ENCODE data around the gene FPR1. TPM values are rescaled to one million over a fixed set of nuclear protein-coding genes. Genes with fewer than 3 reads are reported as not detected.

The FPR1 gene
- total RNA-seq, 2 donors from 2014 or later, result 4.4 to 22.7 TPM

DNA sequence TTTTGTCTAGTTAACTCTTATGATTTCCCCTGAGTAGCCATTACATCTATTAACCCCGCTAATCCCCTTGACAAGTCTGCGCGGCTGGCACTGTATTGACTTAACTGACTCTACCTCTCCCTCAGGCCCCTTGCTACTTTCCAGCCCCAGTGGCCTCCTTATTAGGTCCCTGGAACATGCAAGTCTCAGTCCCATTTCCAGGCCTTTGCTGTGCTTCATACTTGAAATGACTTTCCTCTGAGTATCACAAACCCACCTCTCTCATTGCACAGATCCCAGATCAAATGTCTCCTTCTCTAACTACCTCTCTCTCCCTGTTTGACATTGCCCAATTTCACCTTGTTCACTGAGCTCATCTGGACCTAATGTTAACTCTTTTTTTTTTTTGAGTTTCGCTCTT is 45.4 kb downstream of the FPR1 start:
- no peak overlapping the region for H3K27ac ChIP-seq

DNA sequence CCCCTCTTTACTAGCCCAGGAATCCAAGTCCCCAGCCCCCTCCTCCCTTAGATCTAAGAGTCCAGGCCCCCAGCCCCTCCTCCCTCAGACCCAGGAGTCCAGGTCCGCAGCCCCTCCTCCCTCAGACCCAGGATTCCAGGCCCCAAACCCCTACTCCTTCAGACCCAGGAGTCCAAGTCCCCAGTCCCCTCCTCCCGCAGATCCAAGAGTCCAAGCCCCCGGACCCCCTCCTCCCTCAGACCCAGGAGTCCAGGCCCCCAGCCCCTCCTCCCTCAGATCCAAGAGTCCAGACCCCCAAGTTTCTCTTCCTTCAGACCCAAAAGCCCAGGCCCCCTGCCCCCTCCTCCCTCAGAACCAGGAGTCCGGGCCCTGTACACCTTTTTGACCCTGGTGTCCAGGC is 47.1 kb downstream of the FPR1 start:
- Histone ChIP-seq H3K27ac (peak overlapping the region; percentile 89 to 93), H3K27me3 (no peaks in the 10 kb centered on the region), H3K4me3 (peak overlapping the region; percentile 40 to 55), H3K36me3 (peaks cover 27% of the 10 kb centered on the region), H3K4me1 (peaks cover 0 to 41% of the 10 kb centered on the region in 2 donors), H3K9me3 (no peaks in the 10 kb centered on the region)
- TF ChIP-seq, protein P1, sequence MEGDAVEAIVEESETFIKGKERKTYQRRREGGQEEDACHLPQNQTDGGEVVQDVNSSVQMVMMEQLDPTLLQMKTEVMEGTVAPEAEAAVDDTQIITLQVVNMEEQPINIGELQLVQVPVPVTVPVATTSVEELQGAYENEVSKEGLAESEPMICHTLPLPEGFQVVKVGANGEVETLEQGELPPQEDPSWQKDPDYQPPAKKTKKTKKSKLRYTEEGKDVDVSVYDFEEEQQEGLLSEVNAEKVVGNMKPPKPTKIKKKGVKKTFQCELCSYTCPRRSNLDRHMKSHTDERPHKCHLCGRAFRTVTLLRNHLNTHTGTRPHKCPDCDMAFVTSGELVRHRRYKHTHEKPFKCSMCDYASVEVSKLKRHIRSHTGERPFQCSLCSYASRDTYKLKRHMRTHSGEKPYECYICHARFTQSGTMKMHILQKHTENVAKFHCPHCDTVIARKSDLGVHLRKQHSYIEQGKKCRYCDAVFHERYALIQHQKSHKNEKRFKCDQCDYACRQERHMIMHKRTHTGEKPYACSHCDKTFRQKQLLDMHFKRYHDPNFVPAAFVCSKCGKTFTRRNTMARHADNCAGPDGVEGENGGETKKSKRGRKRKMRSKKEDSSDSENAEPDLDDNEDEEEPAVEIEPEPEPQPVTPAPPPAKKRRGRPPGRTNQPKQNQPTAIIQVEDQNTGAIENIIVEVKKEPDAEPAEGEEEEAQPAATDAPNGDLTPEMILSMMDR (IDR thresholded peaks at IDR 0.05), result no peak
- no peak for DNase-seq (ENCODE audit: low spot score)

More for the DNA sequence above, 45.4 kb downstream of the FPR1 start:
- TF ChIP-seq, protein P1 (IDR thresholded peaks at IDR 0.05), result no peak
- Histone ChIP-seq H3K4me1 (peaks cover 0 to 37% of the 10 kb centered on the region in 2 donors), H3K36me3 (peaks cover 23% of the 10 kb centered on the region), H3K27me3 (no peaks in the 10 kb centered on the region), H3K4me3 (no peak overlapping the region), H3K9me3 (no peaks in the 10 kb centered on the region)
- no peak for DNase-seq (ENCODE audit: low spot score)

DNA sequence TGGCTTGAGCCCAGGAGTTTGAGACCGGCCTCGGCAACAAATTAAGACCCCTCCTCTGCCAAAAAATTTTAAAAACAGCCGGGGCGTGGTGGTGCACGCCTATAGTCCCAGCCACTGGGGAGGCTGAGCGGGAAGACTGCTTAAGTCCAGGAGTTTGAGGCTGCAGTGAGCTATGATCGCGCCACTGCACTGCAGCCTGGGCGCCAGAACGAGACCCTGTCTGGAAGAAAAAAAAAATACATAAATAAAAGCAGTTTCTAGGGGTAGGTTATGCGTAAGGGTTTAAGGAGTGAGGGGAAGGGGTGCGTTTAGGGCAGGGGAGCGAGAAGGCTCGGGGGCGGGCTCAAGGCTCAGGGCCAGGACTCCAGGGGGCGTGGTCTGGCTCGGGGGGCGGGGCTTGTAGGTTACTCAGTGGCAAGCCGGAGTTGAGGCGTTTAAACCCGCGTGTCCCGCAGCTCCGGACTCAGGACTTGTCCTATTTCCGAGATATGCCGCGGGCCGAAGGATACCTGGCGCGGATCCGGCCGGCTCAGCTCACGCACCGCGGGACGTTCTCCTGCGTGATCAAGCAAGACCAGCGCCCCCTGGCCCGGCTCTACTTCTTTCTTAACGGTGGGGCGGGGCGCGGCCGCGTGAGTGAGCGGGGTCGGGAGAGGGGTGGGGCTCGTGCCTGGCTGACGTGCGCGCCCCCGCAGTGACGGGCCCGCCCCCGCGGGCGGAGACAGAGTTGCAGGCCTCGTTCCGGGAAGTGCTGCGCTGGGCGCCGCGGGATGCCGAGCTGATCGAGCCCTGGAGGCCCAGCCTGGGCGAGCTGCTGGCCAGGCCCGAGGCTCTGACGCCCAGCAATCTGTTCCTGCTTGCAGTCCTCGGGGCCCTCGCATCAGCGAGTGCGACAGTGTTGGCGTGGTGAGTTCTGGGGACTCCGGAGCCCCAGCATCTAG is 47.8 kb downstream of the FPR1 start:
- peaks cover 32% of the 10 kb centered on the region for H3K36me3 ChIP-seq
- TF ChIP-seq, protein P1 (IDR thresholded peaks at IDR 0.05), result peak; percentile 21 to 61
- peak; percentile 98 for DNase-seq (ENCODE audit: low spot score)

DNA sequence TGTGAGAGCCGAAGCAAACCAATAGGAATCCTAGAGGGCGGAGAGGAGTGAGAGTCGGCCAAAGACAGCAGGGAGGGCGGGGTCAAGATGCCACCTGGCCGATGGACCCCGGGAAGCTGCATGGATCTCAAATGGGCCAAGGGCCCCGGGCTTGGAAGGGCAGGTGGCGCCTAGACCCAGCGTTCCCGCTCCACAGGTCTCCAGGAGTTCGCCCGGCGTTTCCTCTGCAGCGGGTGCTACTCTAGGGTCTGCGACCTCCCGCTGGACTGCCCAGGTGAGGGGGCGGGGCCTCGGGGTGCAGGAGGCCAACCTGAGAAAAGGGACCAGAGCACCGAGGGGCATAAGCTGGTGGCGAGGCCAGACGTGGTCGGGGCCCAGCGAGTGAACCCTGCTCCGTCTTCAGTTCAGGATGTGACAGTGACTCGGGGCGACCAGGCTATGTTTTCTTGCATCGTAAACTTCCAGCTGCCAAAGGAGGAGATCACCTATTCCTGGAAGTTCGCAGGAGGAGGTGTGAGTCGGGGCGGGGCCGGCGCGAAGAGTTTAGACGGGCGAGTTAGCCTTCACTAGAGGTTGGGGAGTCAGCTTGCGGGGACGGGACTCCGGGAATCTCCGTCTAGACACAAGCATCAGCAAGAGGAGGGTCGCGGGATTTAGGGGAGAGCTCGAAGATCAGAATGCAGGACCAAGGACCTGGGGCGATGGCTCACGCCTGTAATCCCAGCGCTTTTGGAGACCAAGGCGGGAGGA is 48.7 kb downstream of the FPR1 start:
- H3K27me3 ChIP-seq, result no peaks in the 10 kb centered on the region
- H3K27ac ChIP-seq, result peak overlapping the region; percentile 89 to 93
- peaks cover 0 to 41% of the 10 kb centered on the region in 2 donors for H3K4me1 ChIP-seq
- peak overlapping the region in 1 of 2 donors; percentile 55 for H3K4me3 ChIP-seq
- H3K36me3 ChIP-seq, result peaks cover 40% of the 10 kb centered on the region
- TF ChIP-seq, protein P1 (IDR thresholded peaks at IDR 0.05), result no peak
- no peaks in the 10 kb centered on the region for H3K9me3 ChIP-seq
- DNase-seq (ENCODE audit: low spot score), result no peak

More for the DNA sequence above, 47.8 kb downstream of the FPR1 start:
- H3K9me3 ChIP-seq, result no peaks in the 10 kb centered on the region
- H3K27ac ChIP-seq, result peak overlapping the region; percentile 89 to 93
- H3K27me3 ChIP-seq, result no peaks in the 10 kb centered on the region
- peaks cover 0 to 41% of the 10 kb centered on the region in 2 donors for H3K4me1 ChIP-seq
- peak overlapping the region; percentile 40 to 55 for H3K4me3 ChIP-seq

DNA sequence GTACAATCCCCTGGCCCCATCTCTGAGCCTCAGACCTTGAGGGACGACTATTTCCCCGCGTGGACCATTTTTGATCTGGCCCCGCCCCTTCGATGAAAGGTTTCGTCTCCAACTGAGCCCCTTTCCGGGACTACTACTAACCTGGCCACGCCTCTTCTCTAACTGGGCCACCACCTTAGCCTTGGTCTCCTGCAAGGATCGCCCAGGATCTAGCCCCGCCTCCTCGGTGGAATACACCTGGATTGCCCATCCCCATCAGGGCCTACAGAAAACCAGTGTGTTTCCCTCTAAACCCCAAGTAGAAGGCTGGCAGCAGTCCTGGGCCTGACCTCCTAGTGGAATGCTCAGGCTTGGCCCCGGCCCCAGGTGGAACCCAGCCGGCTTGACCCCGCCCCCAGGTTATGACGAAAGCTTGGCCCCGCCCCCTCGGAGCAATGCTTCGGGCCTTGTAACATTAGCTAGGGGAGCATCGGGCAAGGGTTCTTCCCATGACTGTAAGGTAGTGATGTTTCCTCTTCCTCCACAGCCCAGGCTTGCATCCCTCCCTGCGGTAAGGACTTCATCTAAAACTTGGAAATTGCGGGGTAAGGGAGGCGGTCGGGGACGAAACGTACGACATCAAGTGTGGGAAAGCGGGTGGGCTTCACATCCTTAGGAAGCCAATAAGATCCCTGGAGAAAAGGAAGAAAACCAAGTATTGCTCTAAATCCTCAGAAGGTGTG is 49.4 kb downstream of the FPR1 start:
- DNase-seq (ENCODE audit: low spot score), result peak; percentile 89
- TF ChIP-seq, protein P1 (IDR thresholded peaks at IDR 0.05), result no peak
- H3K4me3 ChIP-seq, result no peak overlapping the region
- peak overlapping the region; percentile 89 to 93 for H3K27ac ChIP-seq
- no peaks in the 10 kb centered on the region for H3K9me3 ChIP-seq
- H3K36me3 ChIP-seq, result peaks cover 48% of the 10 kb centered on the region
- H3K27me3 ChIP-seq, result no peaks in the 10 kb centered on the region
- peaks cover 0 to 41% of the 10 kb centered on the region in 2 donors for H3K4me1 ChIP-seq

All from right atrium auricular region (tissue), 2 donors.